Left lung (tissue), 10 donors: Measurements from ENCODE around the gene POU2F1. TPM values are rescaled to one million over a fixed set of nuclear protein-coding genes. Genes with fewer than 3 reads are reported as not detected.

Source experiments
- ATAC-seq: fragments of 200-7000 bp; cut with Tn5 transposase; one replicate; pipeline ENCODE4 v1.9.1; 2020; ENCODE audit warnings: moderate library complexity
- DNase-seq, 4 donors: peaks; one replicate each; pipeline ENCODE4 v3.0.0-alpha.2; 2013 to 2020
- H3K27ac ChIP-seq, 2 donors: fragments of 200-600 bp; sonication (generic) in 1 of 2; one replicate each; pipeline versions ENCODE4 v1.5.0 to v1.8.0; 2020 to 2021
- H3K27me3 ChIP-seq, 2 donors: fragments of 200-600 bp; sonication (generic) in 1 of 2; one replicate each; pipeline versions ENCODE4 v1.5.0 to v1.8.0; 2020 to 2021
- H3K36me3 ChIP-seq, 2 donors: fragments of 200-600 bp; sonication (generic) in 1 of 2; one replicate each; pipeline versions ENCODE4 v1.5.0 to v1.8.0; 2020 to 2021
- H3K4me1 ChIP-seq, 2 donors: fragments of 200-600 bp; one replicate each; pipeline ENCODE4 v1.8.0; 2021
- H3K4me3 ChIP-seq, 2 donors: fragments of 200-600 bp; sonication (generic) in 1 of 2; one replicate each; pipeline versions ENCODE4 v1.5.0 to v1.8.0; 2020 to 2021; ENCODE audit warnings: mild to moderate bottlenecking in 1 of 2
- H3K9me3 ChIP-seq, 2 donors: fragments of 200-600 bp; sonication (generic) in 1 of 2; one replicate each; pipeline versions ENCODE4 v1.5.0 to v1.8.0; 2020 to 2021
- CTCF ChIP-seq, 2 donors: fragments of 200-600 bp; sonication (generic) in 1 of 2; IDR thresholded peaks; one replicate each; pipeline versions ENCODE4 v1.5.0 to v1.8.0; 2021; ENCODE audit warnings: antibody characterized with exemption in 2 of 2
- intact Hi-C, 2 donors: fragments of 100-400 bp; cut with DNase I; formaldehyde crosslinking; loops; one replicate each; pipeline versions ENCODE4 v1.11.2 to v1.14.2; 2022
- polyA plus RNA-seq, 6 donors: library from polyadenylated mRNA; unstranded; fragments of 120-200 nt; gene quantifications; one replicate each; pipeline ENCODE4 v1.2.1, GENCODE V29; 2013; ENCODE audit not compliant: insufficient read length in 6 of 6
- total RNA-seq, 2 donors: library from RNA; stranded (reverse); fragmentation: NEBNext Ultra II Directional; extraction: Animal tissue kit (Norgen Biotek cat#: 25700); gene quantifications; one replicate each; pipeline ENCODE4 v1.2.1, GENCODE V29; 2021
- donor health status: DM: no; HTN: yes; CAD: no.
- donor health status: DM: no; HTN: no; CAD: no.

Gene POU2F1
- total and polyA plus RNA-seq, 8 donors: 12.3 to 16.3 (median 15.2) TPM

GRCh38 chr1:167186771-167187170 is 33.9 kb upstream of the POU2F1 start:
- intact Hi-C loops: no loop called here
- ATAC-seq: no peak
- TF ChIP-seq CTCF (IDR thresholded peaks at IDR 0.05): no peak
- Histone ChIP-seq H3K9me3 (no peaks in the 10 kb centered on the region), H3K27me3 (no peaks in the 10 kb centered on the region), H3K4me3 (no peak overlapping the region), H3K4me1 (no peaks in the 10 kb centered on the region), H3K27ac (no peak overlapping the region), H3K36me3 (no peaks in the 10 kb centered on the region)
- DNase-seq: no peak

- Histone ChIP-seq H3K27ac (no peak overlapping the region), H3K36me3 (no peaks in the 10 kb centered on the region), H3K27me3 (no peaks in the 10 kb centered on the region), H3K4me1 (no peaks in the 10 kb centered on the region), H3K9me3 (no peaks in the 10 kb centered on the region), H3K4me3 (no peak overlapping the region)
- TF ChIP-seq CTCF (IDR thresholded peaks at IDR 0.05): no peak
- ATAC-seq (no peak), DNase-seq (no peak)
- intact Hi-C loops: no loop called here
Measured at GRCh38 chr1:167190747-167191237, 29.9 kb upstream of the POU2F1 start.

- DNase-seq (no peak), ATAC-seq (no peak)
- H3K36me3 ChIP-seq: no peaks in the 10 kb centered on the region
- no peak overlapping the region for H3K27ac ChIP-seq
- H3K4me1 ChIP-seq: no peaks in the 10 kb centered on the region
- H3K4me3 ChIP-seq: no peak overlapping the region
- intact Hi-C loops: no loop called here
- no peaks in the 10 kb centered on the region for H3K9me3 ChIP-seq
- TF ChIP-seq CTCF (IDR thresholded peaks at IDR 0.05): no peak
- H3K27me3 ChIP-seq: no peaks in the 10 kb centered on the region
Measured at GRCh38 chr1:167191958-167192357, 28.7 kb upstream of the POU2F1 start.

- DNase-seq: no peak
Measured at GRCh38 chr1:167194182-167194581, 26.5 kb upstream of the POU2F1 start.

GRCh38 chr1:167196166-167196565 is 24.5 kb upstream of the POU2F1 start:
- no peak for ATAC-seq
- Histone ChIP-seq H3K27ac (no peak overlapping the region), H3K4me1 (no peaks in the 10 kb centered on the region), H3K27me3 (no peaks in the 10 kb centered on the region), H3K36me3 (no peaks in the 10 kb centered on the region), H3K9me3 (no peaks in the 10 kb centered on the region), H3K4me3 (no peak overlapping the region)
- no peak for TF ChIP-seq CTCF (IDR thresholded peaks at IDR 0.05)
- DNase-seq: no peak
- intact Hi-C loops: no loop called here

More at GRCh38 chr1:167194182-167194581, 26.5 kb upstream of the POU2F1 start:
- intact Hi-C loops: no loop called here
- Histone ChIP-seq H3K36me3 (no peaks in the 10 kb centered on the region), H3K4me3 (no peak overlapping the region), H3K27me3 (no peaks in the 10 kb centered on the region), H3K9me3 (no peaks in the 10 kb centered on the region), H3K27ac (no peak overlapping the region), H3K4me1 (no peaks in the 10 kb centered on the region)
- no peak for ATAC-seq
- TF ChIP-seq CTCF (IDR thresholded peaks at IDR 0.05): no peak
